Measurements from ENCODE around the gene PLA2G4E. TPM values are rescaled to one million over a fixed set of nuclear protein-coding genes. Genes with fewer than 3 reads are reported as not detected.

PLA2G4E gene
- total RNA-seq, 4 donors from 2014 or later, result 0.08 to 0.67 TPM; not detected in 2

DNA sequence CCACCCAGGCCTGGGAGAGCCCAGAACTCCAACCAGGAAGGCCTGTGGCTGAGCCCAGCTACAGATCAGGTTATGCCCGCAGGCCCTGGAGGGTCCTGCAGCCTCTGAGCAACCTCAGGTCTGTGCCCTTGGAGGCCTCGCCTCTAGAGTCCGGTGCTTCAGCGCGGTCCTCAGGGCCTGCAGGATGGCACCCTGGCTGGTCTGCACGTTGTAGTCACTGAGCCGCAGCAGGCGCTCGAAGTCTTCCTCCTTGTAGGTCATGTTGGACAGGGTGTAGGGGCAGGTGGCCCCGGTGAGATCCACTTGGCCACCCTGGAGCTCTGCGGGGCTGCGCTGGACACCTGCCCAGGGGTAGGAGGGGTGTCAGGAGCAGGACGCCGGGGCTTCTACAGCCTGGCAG lies 47.8 kb upstream of the PLA2G4E start:
- H3K36me3 ChIP-seq, result no peaks in the 10 kb centered on the region
- no CpG with 5 or more reads among the region's 14 CpGs for WGBS, 2 donors (ENCODE audit: low coverage in 1 of 2)
- no peak overlapping the region for H3K27ac ChIP-seq
- no peaks in the 10 kb centered on the region for H3K9me3 ChIP-seq
- no peak overlapping the region for H3K4me3 ChIP-seq
- no peak for TF ChIP-seq POLR2A (IDR thresholded peaks at IDR 0.05)
- TF ChIP-seq, protein P1, sequence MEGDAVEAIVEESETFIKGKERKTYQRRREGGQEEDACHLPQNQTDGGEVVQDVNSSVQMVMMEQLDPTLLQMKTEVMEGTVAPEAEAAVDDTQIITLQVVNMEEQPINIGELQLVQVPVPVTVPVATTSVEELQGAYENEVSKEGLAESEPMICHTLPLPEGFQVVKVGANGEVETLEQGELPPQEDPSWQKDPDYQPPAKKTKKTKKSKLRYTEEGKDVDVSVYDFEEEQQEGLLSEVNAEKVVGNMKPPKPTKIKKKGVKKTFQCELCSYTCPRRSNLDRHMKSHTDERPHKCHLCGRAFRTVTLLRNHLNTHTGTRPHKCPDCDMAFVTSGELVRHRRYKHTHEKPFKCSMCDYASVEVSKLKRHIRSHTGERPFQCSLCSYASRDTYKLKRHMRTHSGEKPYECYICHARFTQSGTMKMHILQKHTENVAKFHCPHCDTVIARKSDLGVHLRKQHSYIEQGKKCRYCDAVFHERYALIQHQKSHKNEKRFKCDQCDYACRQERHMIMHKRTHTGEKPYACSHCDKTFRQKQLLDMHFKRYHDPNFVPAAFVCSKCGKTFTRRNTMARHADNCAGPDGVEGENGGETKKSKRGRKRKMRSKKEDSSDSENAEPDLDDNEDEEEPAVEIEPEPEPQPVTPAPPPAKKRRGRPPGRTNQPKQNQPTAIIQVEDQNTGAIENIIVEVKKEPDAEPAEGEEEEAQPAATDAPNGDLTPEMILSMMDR (IDR thresholded peaks at IDR 0.05), result no peak
- no peak for TF ChIP-seq EP300 (IDR thresholded peaks at IDR 0.05)
- no peak for TF ChIP-seq POLR2AphosphoS5 (IDR thresholded peaks at IDR 0.05)
- no peaks in the 10 kb centered on the region for H3K4me1 ChIP-seq
- ATAC-seq, result peak; percentile 10
- H3K27me3 ChIP-seq, result peaks cover 33% of the 10 kb centered on the region

DNA sequence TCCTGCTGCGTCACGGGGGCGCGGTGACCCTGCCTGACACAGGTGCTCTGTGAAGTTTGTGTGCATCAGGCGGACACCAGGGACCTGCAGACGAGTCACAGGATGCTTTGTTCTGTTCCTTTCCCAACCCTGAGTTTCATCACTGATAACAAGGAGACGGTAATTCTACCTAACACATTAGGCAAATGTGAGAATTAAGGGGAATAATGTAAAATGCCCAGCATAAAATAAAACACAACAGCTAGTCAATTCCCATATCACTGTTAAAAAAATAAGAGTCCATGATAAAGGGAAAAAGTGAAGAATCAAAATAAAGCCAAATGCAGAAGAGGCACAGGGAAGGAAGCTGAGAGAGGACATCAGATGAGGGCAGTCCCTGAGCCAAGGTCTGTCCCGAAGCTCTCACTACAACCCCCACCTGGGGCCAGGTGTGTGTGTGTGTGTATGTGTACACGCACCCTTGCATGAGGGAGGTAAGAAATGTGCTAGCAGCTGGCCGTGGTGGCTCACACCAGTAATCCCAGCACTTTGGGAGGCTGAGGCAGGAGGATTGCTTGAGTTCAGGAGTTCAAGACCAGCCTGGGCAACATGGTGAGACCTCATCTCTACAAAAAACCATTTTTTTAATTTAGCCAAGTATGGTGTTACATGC lies 46.0 kb upstream of the PLA2G4E start:
- Histone ChIP-seq H3K27ac (no peak overlapping the region), H3K9me3 (no peaks in the 10 kb centered on the region), H3K27me3 (peaks cover 33% of the 10 kb centered on the region), H3K4me3 (no peak overlapping the region), H3K36me3 (no peaks in the 10 kb centered on the region), H3K4me1 (no peaks in the 10 kb centered on the region)
- no peak for TF ChIP-seq POLR2AphosphoS5 (IDR thresholded peaks at IDR 0.05)
- TF ChIP-seq POLR2A (IDR thresholded peaks at IDR 0.05), result no peak
- no peak for TF ChIP-seq EP300 (IDR thresholded peaks at IDR 0.05)
- TF ChIP-seq, protein P1 (IDR thresholded peaks at IDR 0.05), result no peak
- no peak for ATAC-seq
- WGBS, 2 donors (ENCODE audit: low coverage in 1 of 2), result 49 to 71% methylated on average over 5 to 9 of the region's 10 CpGs

DNA sequence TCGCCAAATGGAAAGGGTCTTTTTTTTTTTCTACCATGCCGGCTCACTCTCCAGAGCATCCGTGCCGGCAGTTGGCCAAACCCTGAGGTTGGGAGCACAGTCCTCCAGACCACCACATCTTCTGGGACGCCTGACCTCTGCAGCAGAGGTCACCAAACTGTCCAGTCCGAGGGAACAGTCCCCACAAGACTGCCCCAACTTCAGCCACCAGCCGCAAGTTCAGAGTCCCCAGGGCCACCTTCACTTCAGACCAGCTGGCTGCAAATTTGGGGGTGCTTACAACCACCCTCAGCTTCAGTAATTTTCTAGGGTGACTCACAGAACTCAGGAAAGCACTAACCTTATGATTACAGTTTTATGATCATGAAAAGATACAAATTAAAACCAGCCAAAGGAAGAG lies 44.6 kb upstream of the PLA2G4E start:
- H3K9me3 ChIP-seq, result no peaks in the 10 kb centered on the region
- ATAC-seq, result no peak
- TF ChIP-seq POLR2AphosphoS5 (IDR thresholded peaks at IDR 0.05) (no peak), EP300 (IDR thresholded peaks at IDR 0.05) (no peak), POLR2A (IDR thresholded peaks at IDR 0.05) (no peak)
- TF ChIP-seq, protein P1 (IDR thresholded peaks at IDR 0.05), result no peak
- H3K27ac ChIP-seq, result no peak overlapping the region
- WGBS, 2 donors (ENCODE audit: low coverage in 1 of 2), result 10 to 39% methylated on average over 4 of the region's 7 CpGs
- H3K27me3 ChIP-seq, result peaks cover 26% of the 10 kb centered on the region
- no peaks in the 10 kb centered on the region for H3K36me3 ChIP-seq
- H3K4me1 ChIP-seq, result no peaks in the 10 kb centered on the region
- H3K4me3 ChIP-seq, result no peak overlapping the region

DNA sequence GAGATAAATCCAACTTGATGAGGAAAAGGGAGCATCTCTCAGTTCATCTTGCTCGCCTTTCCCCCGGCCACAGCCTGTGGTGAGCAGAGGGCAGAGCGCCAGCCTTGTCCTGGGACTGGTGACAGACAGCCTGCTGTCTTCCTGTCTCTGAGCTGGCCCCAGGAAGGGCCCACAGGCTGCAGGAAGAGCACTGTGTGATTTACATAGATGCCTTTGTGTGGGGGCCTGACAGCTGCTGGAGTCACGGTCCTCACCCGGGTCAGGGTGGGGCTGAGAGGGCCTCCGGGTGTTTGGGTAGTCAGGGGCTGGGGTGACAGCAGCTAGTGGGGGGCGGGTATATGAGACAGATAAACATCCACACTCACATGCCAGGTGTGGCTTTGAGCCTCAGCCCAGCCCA lies 44.2 kb upstream of the PLA2G4E start:
- WGBS, 2 donors (ENCODE audit: low coverage in 1 of 2), result 48 to 67% methylated on average over 3 of the region's 7 CpGs
- Histone ChIP-seq H3K4me1 (no peaks in the 10 kb centered on the region), H3K27ac (no peak overlapping the region), H3K27me3 (peaks cover 24% of the 10 kb centered on the region), H3K36me3 (no peaks in the 10 kb centered on the region), H3K9me3 (no peaks in the 10 kb centered on the region), H3K4me3 (no peak overlapping the region)
- peak; percentile 19 for ATAC-seq
- no peak for TF ChIP-seq POLR2A (IDR thresholded peaks at IDR 0.05)
- no peak for TF ChIP-seq EP300 (IDR thresholded peaks at IDR 0.05)
- TF ChIP-seq, protein P1 (IDR thresholded peaks at IDR 0.05), result no peak
- TF ChIP-seq POLR2AphosphoS5 (IDR thresholded peaks at IDR 0.05), result no peak

DNA sequence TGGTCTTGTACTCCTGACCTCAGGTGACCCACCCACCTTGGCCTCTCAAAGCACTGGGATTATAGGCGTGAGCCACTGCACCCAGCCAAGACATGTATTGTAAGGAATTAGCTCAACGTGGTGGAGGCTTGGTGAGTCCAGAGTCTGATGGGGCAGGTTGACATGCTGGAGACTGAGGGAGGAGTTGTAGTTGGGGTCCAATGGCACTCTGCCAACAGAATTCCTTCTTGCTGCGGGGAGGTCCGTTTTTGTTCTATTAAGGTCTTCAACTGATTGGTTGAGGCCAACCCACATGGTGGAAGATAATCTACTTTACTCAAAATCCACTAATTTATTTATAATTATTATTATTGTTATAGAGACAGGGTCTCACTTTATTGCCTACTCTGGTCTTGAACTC lies 43.4 kb upstream of the PLA2G4E start:
- H3K27me3 ChIP-seq, result peaks cover 18% of the 10 kb centered on the region
- H3K9me3 ChIP-seq, result no peaks in the 10 kb centered on the region
- no peaks in the 10 kb centered on the region for H3K4me1 ChIP-seq
- TF ChIP-seq POLR2A (IDR thresholded peaks at IDR 0.05) (no peak), EP300 (IDR thresholded peaks at IDR 0.05) (no peak)
- TF ChIP-seq, protein P1 (IDR thresholded peaks at IDR 0.05), result no peak
- no peak overlapping the region for H3K4me3 ChIP-seq
- H3K27ac ChIP-seq, result no peak overlapping the region
- no peaks in the 10 kb centered on the region for H3K36me3 ChIP-seq
- no peak for ATAC-seq
- 70 to 85% methylated on average over 3 of the region's 4 CpGs for WGBS, 2 donors (ENCODE audit: low coverage in 1 of 2)
